GM20000 (cell line): ENCODE measurements around the gene PCNX4.

ENCODE experiments used
- DNase-seq: peaks from one replicate; pipeline ENCODE4 v3.0.0; 2012; ENCODE audit warnings: low spot score
- CTCF ChIP-seq: IDR thresholded peaks from 2 replicates; pipeline ENCODE4 v1.5.1; 2012; ENCODE audit warnings: mild to moderate bottlenecking, control low read depth; ENCODE audit errors: extremely low read depth, missing control alignments

Gene PCNX4

DNA sequence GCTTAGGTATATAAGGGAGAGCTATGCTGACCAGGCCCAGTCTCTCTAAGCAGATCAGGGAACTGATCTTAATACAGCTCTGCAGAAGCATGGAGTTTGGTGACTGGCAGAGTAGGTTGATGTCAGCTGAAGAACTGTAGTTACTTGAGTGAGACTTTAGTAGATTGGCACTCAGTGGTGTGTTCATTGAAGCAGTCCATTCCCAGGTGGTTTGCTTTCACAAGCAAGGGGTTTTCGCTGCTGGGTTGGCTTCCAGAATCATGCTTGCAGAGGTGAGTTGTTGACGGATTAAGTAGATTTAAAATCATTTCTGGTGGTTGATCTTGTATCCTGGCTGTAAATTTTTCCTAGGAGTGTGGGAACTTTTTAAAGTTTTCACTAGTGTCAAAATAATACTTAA, 80.0 kb downstream of the PCNX4 start:
- TF ChIP-seq CTCF, result no peak
- no peak for DNase-seq

GRCh38 chr14:60174352-60175254, 82.9 kb downstream of the PCNX4 start:
- no peak for TF ChIP-seq CTCF
- no peak for DNase-seq

DNA sequence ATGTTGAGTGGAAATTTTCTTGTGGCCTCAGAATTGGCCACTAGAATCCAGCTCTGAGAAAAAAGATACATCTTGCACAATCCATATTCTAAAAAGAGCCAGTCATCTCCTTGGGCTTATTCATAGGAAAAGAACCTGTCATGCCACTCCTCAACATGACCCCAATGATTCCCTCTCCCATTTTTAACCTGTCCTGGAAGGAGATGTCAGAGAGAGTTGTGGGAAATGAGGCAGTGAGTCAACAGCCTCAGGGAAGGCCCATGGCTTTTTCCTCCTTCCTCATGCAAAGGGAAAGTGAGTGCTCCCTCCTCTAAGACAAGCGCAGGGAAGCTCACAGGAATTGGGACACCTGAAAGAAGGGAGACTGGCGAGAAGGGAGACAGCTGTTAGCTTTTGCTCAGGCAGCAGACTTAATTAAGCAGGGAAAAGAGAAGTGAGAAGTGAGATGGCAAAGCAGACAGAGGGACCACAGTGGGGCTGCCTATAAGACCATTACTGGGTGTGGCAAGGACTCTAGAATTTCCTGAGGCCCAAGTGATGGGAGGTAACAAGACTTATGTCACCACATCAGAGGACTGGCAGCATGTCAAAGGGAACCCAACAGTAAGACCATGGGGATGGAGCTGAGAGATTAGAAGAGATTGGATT, 83.7 kb downstream of the PCNX4 start:
- no peak for DNase-seq
- no peak for TF ChIP-seq CTCF

DNA sequence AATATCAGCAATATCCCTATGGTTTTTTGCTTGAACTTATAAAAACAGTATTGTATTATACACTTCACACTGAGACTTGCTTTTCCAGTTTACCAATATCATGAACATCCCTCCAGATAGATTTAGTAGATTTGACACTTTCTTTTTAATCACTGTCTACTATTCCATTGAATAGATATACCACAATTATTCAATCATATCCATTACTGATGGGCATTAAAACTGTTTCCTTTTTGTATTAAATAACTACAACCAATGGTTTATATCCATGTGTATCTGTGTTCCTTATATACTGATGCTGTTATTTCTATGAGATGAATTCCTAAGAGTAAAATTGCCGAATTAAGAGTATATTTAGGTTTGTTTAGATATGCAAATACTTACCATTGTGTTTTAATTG, 86.4 kb downstream of the PCNX4 start:
- DNase-seq, result no peak
- no peak for TF ChIP-seq CTCF

DNA sequence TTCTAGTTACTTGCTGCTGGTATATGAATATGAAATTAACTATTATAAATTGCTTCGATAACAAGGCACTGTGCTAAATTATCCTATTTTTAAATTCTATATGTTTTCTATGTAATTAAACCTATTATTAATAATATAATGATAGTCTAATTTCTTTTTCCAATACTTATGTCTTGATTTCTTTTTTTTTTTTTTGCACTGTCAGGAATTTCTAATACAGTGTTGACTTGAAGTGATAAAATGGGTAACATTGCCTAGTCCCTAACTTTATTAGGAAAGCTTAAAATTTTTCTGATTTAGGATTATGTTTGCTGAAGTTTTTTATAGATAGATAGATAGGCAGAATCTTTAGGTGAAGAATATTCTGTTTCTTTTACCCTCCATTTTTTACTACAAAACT, 87.1 kb downstream of the PCNX4 start:
- TF ChIP-seq CTCF, result no peak
- DNase-seq, result no peak

GRCh38 chr14:60179431-60179869, 87.7 kb downstream of the PCNX4 start:
- DNase-seq, result no peak
- TF ChIP-seq CTCF, result no peak

GRCh38 chr14:60183138-60183537, 91.4 kb downstream of the PCNX4 start:
- no peak for TF ChIP-seq CTCF
- no peak for DNase-seq
